AG09319 (cell line): Measurements from ENCODE around the gene MFF.

ENCODE experiments used
- DNase-seq: peaks from one replicate; pipeline ENCODE4 v3.0.0-alpha.2; 2010; ENCODE audit warnings: low read depth; ENCODE audit errors: extremely low read depth
- CTCF ChIP-seq: IDR thresholded peaks from 2 replicates; pipeline ENCODE4 v1.5.1; 2011; ENCODE audit warnings: low read depth, mild to moderate bottlenecking, inconsistent platforms, low read length, moderate library complexity

MFF gene

GRCh38 chr2:227335713-227336112 is 10.7 kb downstream of the MFF start:
- no peak for TF ChIP-seq CTCF
- DNase-seq: no peak

- no peak for TF ChIP-seq CTCF
- DNase-seq: no peak
These were observed 12.4 kb downstream of the MFF start for GRCh38 chr2:227337442-227337841.

- DNase-seq: no peak
- no peak for TF ChIP-seq CTCF
These were observed 14.1 kb downstream of the MFF start for GRCh38 chr2:227339098-227339599.

- TF ChIP-seq CTCF: no peak
These were observed 15.1 kb downstream of the MFF start for GRCh38 chr2:227340106-227340505.

GRCh38 chr2:227341553-227341952 is 16.5 kb downstream of the MFF start:
- no peak for TF ChIP-seq CTCF
- no peak for DNase-seq

More at GRCh38 chr2:227340106-227340505, 15.1 kb downstream of the MFF start:
- DNase-seq: no peak

- TF ChIP-seq CTCF: no peak
- no peak for DNase-seq
These were observed 19.2 kb downstream of the MFF start for GRCh38 chr2:227344231-227344630.

- no peak for DNase-seq
- TF ChIP-seq CTCF: no peak
These were observed 22.1 kb downstream of the MFF start for GRCh38 chr2:227347117-227347516.
